ENCODE results near the gene TMEM183A.

TMEM183A gene, protein sequence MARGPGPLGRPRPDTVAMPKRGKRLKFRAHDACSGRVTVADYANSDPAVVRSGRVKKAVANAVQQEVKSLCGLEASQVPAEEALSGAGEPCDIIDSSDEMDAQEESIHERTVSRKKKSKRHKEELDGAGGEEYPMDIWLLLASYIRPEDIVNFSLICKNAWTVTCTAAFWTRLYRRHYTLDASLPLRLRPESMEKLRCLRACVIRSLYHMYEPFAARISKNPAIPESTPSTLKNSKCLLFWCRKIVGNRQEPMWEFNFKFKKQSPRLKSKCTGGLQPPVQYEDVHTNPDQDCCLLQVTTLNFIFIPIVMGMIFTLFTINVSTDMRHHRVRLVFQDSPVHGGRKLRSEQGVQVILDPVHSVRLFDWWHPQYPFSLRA

DNA sequence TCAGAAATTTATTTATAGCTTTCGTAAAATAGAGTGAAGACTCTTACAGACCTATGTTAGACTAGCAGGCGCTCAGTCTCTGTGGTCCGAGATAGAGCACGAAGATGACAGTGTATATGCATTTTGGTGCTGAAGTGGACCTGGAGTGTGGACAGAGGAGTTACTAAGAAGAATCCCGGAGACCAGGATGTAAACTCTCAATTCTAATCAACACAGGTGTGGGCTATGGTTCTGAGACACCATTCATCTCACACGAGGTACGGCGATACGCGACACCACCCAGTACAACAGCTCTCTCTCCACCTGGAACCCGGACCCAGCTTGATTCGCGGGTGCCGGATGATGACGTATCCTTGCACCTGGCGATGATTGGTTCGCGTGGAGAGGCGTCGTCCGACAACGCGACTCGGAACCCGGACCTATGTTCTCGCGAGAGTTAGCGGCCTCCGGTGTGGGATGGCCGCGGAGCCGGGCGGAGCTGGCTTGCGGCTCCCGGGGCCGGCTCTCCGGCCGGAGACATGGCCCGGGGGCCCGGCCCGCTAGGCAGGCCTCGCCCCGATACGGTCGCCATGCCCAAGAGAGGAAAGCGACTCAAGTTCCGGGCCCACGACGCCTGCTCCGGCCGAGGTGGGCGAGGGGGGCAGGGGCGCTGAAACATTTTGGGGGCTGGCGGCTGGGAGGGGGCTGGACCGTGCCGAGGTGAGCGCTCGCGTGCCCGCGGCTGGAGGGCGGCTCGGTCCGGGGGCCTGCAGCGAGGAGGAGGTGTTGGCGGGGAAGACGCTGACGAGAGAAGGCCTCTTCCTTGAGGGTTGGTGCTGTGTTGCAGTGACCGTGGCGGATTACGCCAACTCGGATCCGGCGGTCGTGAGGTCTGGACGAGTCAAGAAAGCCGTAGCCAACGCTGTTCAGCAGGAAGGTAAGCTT lies at the start of gene TMEM183A:
Gene TMEM183A, plus strand, starts transcription at position 427 of the 924 bp plus-strand sequence. Its CDS starts 92 bp downstream, at position 519.
- Mint-ChIP-seq H3K4me3 (peak within 1 kb of the TSS; percentile 96), H3K27ac (peak within 1 kb of the TSS; percentile 99), H3K27me3 (ENCODE audit: low read depth, poor library complexity) (no peaks in the 10 kb centered on the region), H3K4me1 (peaks cover 36% of the 10 kb centered on the region), H3K36me3 (ENCODE audit: low read depth) (peaks cover 33% of the 10 kb centered on the region), H3K9me3 (peaks cover 5% of the 10 kb centered on the region)
- peak; percentile 93 for DNase-seq
- TF ChIP-seq, protein P1, sequence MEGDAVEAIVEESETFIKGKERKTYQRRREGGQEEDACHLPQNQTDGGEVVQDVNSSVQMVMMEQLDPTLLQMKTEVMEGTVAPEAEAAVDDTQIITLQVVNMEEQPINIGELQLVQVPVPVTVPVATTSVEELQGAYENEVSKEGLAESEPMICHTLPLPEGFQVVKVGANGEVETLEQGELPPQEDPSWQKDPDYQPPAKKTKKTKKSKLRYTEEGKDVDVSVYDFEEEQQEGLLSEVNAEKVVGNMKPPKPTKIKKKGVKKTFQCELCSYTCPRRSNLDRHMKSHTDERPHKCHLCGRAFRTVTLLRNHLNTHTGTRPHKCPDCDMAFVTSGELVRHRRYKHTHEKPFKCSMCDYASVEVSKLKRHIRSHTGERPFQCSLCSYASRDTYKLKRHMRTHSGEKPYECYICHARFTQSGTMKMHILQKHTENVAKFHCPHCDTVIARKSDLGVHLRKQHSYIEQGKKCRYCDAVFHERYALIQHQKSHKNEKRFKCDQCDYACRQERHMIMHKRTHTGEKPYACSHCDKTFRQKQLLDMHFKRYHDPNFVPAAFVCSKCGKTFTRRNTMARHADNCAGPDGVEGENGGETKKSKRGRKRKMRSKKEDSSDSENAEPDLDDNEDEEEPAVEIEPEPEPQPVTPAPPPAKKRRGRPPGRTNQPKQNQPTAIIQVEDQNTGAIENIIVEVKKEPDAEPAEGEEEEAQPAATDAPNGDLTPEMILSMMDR (IDR thresholded peaks at IDR 0.05), result no peak

GRCh38 chr1:202957733-202958543 lies 49.2 kb upstream of the TMEM183A start, which contains the start of gene ADIPOR1:
Gene ADIPOR1, minus strand, starts transcription at chr1:202958312. Its CDS starts 7,242 bp downstream, at chr1:202951070.
- no peak within 1 kb of the TSS for H3K27ac Mint-ChIP-seq
- peak within 1 kb of the TSS; percentile 93 for H3K4me3 Mint-ChIP-seq
- H3K27me3 Mint-ChIP-seq (ENCODE audit: low read depth, poor library complexity), result peaks cover 6% of the 10 kb centered on the region
- no peaks in the 10 kb centered on the region for H3K9me3 Mint-ChIP-seq
- peaks cover 33% of the 10 kb centered on the region for H3K4me1 Mint-ChIP-seq
- TF ChIP-seq, protein P1 (IDR thresholded peaks at IDR 0.05), result no peak
- DNase-seq, result peak; percentile 91
- H3K36me3 Mint-ChIP-seq (ENCODE audit: low read depth), result peaks cover 4% of the 10 kb centered on the region

- Mint-ChIP-seq H3K4me3 (peak overlapping the region; percentile 93), H3K36me3 (ENCODE audit: low read depth) (peaks cover 5% of the 10 kb centered on the region), H3K4me1 (peaks cover 33% of the 10 kb centered on the region), H3K9me3 (no peaks in the 10 kb centered on the region), H3K27me3 (ENCODE audit: low read depth, poor library complexity) (peaks cover 6% of the 10 kb centered on the region), H3K27ac (no peak overlapping the region)
- TF ChIP-seq, protein P1 (IDR thresholded peaks at IDR 0.05), result no peak
- DNase-seq, result no peak
Measured at GRCh38 chr1:202958544-202959275, 48.5 kb upstream of the TMEM183A start.

DNA sequence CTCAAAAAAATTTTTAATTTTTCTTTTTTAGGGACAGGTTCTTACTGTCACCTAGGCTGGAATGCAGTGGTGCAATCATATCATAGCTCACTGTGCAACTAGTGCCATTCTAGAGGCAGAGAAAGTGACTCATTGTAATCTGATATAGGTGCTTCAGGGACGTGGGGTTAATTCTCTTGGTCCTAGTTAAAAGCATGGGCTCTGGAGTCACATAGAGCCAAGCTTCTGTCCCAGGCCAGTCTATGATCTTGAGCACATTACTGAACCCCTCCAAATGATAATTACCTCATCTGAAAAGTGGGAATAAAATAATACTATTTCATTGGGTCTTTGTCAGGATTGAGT lies 47.9 kb upstream of the TMEM183A start:
- Mint-ChIP-seq H3K4me3 (peak overlapping the region; percentile 93), H3K27ac (no peak overlapping the region), H3K36me3 (ENCODE audit: low read depth) (peaks cover 5% of the 10 kb centered on the region), H3K4me1 (peaks cover 33% of the 10 kb centered on the region), H3K27me3 (ENCODE audit: low read depth, poor library complexity) (peaks cover 6% of the 10 kb centered on the region), H3K9me3 (no peaks in the 10 kb centered on the region)
- TF ChIP-seq, protein P1 (IDR thresholded peaks at IDR 0.05), result no peak
- DNase-seq, result no peak
